ENCODE data around the gene SLC1A2. TPM values are rescaled to one million over a fixed set of nuclear protein-coding genes. Genes with fewer than 3 reads are reported as not detected.

The SLC1A2 gene
- total and polyA plus RNA-seq, 2 donors (not counting 1 experiment from before 2014, with no cell fraction given), result 1.2 to 7.6 TPM

GRCh38 chr11:35242412-35243242 is 176.7 kb downstream of the SLC1A2 start:
- H3K9me3 ChIP-seq (ENCODE audit: control insufficient read depth, insufficient read depth, low read depth, low read length), result no peaks in the 10 kb centered on the region
- no peaks in the 10 kb centered on the region for H3K36me3 ChIP-seq (ENCODE audit: control insufficient read depth, insufficient read depth, low read length)
- H3K4me2 ChIP-seq (ENCODE audit: extremely low read depth, insufficient read depth, low read length), result no peak overlapping the region
- H3K9ac ChIP-seq (ENCODE audit: insufficient read depth, low read length), result no peak overlapping the region
- TF ChIP-seq, protein P1, sequence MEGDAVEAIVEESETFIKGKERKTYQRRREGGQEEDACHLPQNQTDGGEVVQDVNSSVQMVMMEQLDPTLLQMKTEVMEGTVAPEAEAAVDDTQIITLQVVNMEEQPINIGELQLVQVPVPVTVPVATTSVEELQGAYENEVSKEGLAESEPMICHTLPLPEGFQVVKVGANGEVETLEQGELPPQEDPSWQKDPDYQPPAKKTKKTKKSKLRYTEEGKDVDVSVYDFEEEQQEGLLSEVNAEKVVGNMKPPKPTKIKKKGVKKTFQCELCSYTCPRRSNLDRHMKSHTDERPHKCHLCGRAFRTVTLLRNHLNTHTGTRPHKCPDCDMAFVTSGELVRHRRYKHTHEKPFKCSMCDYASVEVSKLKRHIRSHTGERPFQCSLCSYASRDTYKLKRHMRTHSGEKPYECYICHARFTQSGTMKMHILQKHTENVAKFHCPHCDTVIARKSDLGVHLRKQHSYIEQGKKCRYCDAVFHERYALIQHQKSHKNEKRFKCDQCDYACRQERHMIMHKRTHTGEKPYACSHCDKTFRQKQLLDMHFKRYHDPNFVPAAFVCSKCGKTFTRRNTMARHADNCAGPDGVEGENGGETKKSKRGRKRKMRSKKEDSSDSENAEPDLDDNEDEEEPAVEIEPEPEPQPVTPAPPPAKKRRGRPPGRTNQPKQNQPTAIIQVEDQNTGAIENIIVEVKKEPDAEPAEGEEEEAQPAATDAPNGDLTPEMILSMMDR (conservative IDR thresholded peaks at IDR 0.05 in 1 of 2, IDR thresholded peaks at IDR 0.05 in 1 of 2; ENCODE audit: low read depth in 1 of 2, low read length in 2 of 2), result no peak
- no peak for TF ChIP-seq EZH2 (IDR thresholded peaks at IDR 0.05; ENCODE audit: low read length, missing control alignments)
- no peaks in the 10 kb centered on the region for H4K20me1 ChIP-seq (ENCODE audit: control insufficient read depth, extremely low read depth, insufficient read depth, low read length)
- no peak overlapping the region for H2AFZ ChIP-seq (ENCODE audit: low read length)
- DNase-seq (ENCODE audit: low read depth in 2 of 2), result peak in 1 of 2 donors; percentile 38
- no peaks in the 10 kb centered on the region for H3K79me2 ChIP-seq (ENCODE audit: control insufficient read depth, insufficient read depth, low read length)
- no peaks in the 10 kb centered on the region for H3K27me3 ChIP-seq (ENCODE audit: control insufficient read depth, insufficient read depth, low read length)
- no peak overlapping the region for H3K4me3 ChIP-seq (replicated peaks in 1 of 4; ENCODE audit: control extremely low read depth in 1 of 4, insufficient read depth in 1 of 4, low read depth in 3 of 4, low read length in 4 of 4)
- no peak overlapping the region for H3K27ac ChIP-seq (ENCODE audit: insufficient read depth, low read length)
- H3K4me1 ChIP-seq (ENCODE audit: control insufficient read depth, extremely low read depth, insufficient read depth, low read length), result no peaks in the 10 kb centered on the region

- Histone ChIP-seq H2AFZ (ENCODE audit: low read length) (no peak overlapping the region), H3K9me3 (ENCODE audit: control insufficient read depth, insufficient read depth, low read depth, low read length) (no peaks in the 10 kb centered on the region), H3K27ac (ENCODE audit: insufficient read depth, low read length) (no peak overlapping the region), H3K27me3 (ENCODE audit: control insufficient read depth, insufficient read depth, low read length) (no peaks in the 10 kb centered on the region), H3K4me2 (ENCODE audit: extremely low read depth, insufficient read depth, low read length) (no peak overlapping the region), H3K36me3 (ENCODE audit: control insufficient read depth, insufficient read depth, low read length) (no peaks in the 10 kb centered on the region), H3K4me1 (ENCODE audit: control insufficient read depth, extremely low read depth, insufficient read depth, low read length) (no peaks in the 10 kb centered on the region), H3K79me2 (ENCODE audit: control insufficient read depth, insufficient read depth, low read length) (no peaks in the 10 kb centered on the region), H4K20me1 (ENCODE audit: control insufficient read depth, extremely low read depth, insufficient read depth, low read length) (no peaks in the 10 kb centered on the region), H3K9ac (ENCODE audit: insufficient read depth, low read length) (no peak overlapping the region), H3K4me3 (replicated peaks in 1 of 4; ENCODE audit: control extremely low read depth in 1 of 4, insufficient read depth in 1 of 4, low read depth in 3 of 4, low read length in 4 of 4) (no peak overlapping the region)
- TF ChIP-seq EZH2 (IDR thresholded peaks at IDR 0.05; ENCODE audit: low read length, missing control alignments), result no peak
- TF ChIP-seq, protein P1 (conservative IDR thresholded peaks at IDR 0.05 in 1 of 2, IDR thresholded peaks at IDR 0.05 in 1 of 2; ENCODE audit: low read depth in 1 of 2, low read length in 2 of 2), result no peak
- no peak for DNase-seq (ENCODE audit: low read depth in 2 of 2)
Observed at GRCh38 chr11:35241531-35241930, 177.8 kb downstream of the SLC1A2 start.

DNA sequence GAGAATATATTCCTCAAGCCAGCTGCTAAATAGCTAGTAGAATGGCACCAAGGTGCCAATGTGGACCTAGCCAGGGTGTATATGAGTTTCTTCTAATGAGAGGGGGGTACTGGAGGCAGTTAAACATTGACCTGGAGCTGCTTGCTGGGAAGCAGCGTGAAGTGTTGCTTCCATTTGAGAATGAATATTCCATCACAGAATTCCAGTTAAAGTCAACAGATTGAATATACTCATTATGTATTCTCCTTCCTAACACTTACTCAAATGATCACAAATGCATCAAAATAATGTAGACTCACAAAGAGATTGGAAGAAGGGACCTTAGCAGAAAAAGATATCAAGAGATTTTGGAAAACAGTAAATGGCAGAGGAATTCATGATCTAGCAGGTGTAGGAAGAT is 178.3 kb downstream of the SLC1A2 start:
- no peak overlapping the region for H3K4me2 ChIP-seq (ENCODE audit: extremely low read depth, insufficient read depth, low read length)
- H3K36me3 ChIP-seq (ENCODE audit: control insufficient read depth, insufficient read depth, low read length), result no peaks in the 10 kb centered on the region
- no peak overlapping the region for H3K4me3 ChIP-seq (replicated peaks in 1 of 4; ENCODE audit: control extremely low read depth in 1 of 4, insufficient read depth in 1 of 4, low read depth in 3 of 4, low read length in 4 of 4)
- TF ChIP-seq EZH2 (IDR thresholded peaks at IDR 0.05; ENCODE audit: low read length, missing control alignments), result no peak
- TF ChIP-seq, protein P1 (conservative IDR thresholded peaks at IDR 0.05 in 1 of 2, IDR thresholded peaks at IDR 0.05 in 1 of 2; ENCODE audit: low read depth in 1 of 2, low read length in 2 of 2), result no peak
- H4K20me1 ChIP-seq (ENCODE audit: control insufficient read depth, extremely low read depth, insufficient read depth, low read length), result no peaks in the 10 kb centered on the region
- H3K79me2 ChIP-seq (ENCODE audit: control insufficient read depth, insufficient read depth, low read length), result no peaks in the 10 kb centered on the region
- no peaks in the 10 kb centered on the region for H3K9me3 ChIP-seq (ENCODE audit: control insufficient read depth, insufficient read depth, low read depth, low read length)
- H3K4me1 ChIP-seq (ENCODE audit: control insufficient read depth, extremely low read depth, insufficient read depth, low read length), result no peaks in the 10 kb centered on the region
- H3K27ac ChIP-seq (ENCODE audit: insufficient read depth, low read length), result no peak overlapping the region
- no peak overlapping the region for H2AFZ ChIP-seq (ENCODE audit: low read length)
- no peak for DNase-seq (ENCODE audit: low read depth in 2 of 2)
- H3K9ac ChIP-seq (ENCODE audit: insufficient read depth, low read length), result no peak overlapping the region
- no peaks in the 10 kb centered on the region for H3K27me3 ChIP-seq (ENCODE audit: control insufficient read depth, insufficient read depth, low read length)
